GM12892 (cell line): ENCODE results near the gene BTBD7.

Experiments
- POLR2A ChIP-seq: IDR thresholded peaks from 2 replicates; pipeline ENCODE4 v1.6.1; 2011; ENCODE audit warnings: low read depth, low read length, control low read depth
- POLR2AphosphoS5 ChIP-seq: IDR thresholded peaks from 2 replicates; pipeline ENCODE4 v1.6.1; 2011; ENCODE audit warnings: low read depth, low read length, control low read depth

GRCh38 chr14:93206793-93207467, 125.9 kb downstream of the BTBD7 start, which contains the start of the genes GON7 and UBR7:
- TF ChIP-seq POLR2A: peak; percentile 93
- peak; percentile 90 for TF ChIP-seq POLR2AphosphoS5
